HG03558 (cell line): Measurements from ENCODE around the gene CTNS.

Experiments used
- ATAC-seq: cut with Tn5 transposase; IDR thresholded peaks from one replicate; pipeline ENCODE4 v1.9.1; 2021; ENCODE audit warnings: moderate number of reproducible peaks; ENCODE audit not compliant: unreplicated experiment; ENCODE audit errors: extremely low read depth

The CTNS gene

DNA sequence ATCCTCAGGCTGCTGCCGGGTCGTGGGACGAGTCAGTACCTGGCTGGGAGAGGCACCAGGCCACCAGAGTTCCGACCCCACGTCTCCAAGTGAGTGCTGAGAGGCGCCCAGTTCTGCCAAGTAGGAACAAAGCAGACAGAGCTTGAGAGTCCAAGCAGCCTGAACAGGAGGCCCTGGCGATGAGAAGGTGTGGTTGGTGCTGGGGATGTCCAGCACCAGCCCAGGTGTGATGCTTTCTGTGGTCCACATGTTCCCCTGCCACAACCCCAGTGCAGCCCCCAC is 21.0 kb downstream of the CTNS start:
- no peak for ATAC-seq

DNA sequence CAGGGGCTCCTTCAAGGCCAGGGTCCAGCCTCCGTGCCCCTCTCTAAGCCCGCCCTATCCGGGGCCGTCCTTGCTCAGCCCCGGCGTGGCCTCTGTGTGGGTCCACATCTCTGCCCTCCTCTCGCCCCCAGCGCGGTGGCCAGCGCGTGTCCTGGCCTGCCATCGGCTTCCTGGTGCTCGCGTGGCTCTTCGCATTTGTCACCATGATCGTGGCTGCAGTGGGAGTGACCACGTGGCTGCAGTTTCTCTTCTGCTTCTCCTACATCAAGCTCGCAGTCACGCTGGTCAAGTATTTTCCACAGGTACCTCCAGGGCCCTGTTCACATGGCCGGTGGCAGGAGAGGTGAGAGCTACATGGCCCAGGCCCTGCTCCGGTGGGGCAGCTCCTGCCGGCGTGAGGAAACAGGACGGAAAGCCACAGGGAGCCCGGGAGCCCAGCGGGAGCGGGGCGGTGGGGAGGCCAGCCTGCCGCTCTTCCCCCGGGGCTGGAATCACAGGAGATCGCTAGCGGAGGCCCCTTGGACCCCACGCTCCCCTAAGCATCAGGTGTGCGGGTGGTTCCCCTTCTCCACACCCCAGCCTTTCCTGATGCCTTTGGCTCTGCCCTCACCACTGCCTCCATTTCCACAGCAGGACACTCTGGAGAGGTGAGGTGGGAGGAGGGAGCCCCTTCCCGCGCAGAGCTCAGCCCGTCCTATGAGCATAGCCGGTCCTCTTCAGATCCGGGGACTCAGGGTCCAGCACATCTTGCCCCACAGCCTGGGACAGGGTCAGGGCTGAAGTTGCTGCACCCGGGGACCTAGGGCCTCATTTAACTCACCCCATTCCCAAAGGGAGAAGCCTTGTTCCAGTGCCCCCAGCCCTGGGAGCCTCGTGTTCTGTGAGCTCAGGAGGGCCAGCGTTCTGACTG is 21.6 kb downstream of the CTNS start:
- no peak for ATAC-seq

DNA sequence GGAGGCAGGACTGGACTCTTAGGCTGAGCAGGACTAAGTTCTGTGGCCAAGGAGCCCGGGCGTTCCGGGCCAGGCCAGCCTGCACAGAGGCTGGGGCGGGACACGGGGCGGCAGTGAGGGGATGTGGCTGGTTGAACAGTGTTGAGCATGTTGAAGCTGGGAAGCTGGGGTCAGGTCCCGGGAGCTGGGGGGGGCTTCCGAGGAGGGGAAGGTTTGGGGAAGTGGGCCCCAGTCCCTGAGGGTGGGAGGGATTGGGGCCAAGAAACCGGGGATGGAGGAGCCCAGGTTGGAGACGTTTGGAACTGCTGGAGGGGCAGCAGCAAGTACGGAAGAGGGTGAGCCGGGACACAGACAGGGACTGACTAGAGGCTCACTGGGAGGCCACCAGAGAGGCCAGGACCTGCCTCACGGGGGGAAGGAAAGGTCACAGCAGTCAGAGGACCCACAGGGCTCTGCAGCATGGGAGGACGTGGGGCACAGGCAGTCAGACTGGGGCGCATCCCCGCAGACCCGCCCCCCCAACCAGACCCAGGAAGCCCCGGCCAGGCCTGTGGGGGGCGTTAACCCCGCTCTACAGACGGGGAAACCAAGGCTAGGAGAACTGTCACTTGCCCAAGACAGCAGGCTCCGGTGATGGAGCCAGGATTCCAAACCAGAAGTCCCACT is 22.4 kb downstream of the CTNS start:
- no peak for ATAC-seq

- no peak for ATAC-seq
Observed at GRCh38 chr17:3659541-3660111, 23.1 kb downstream of the CTNS start.

DNA sequence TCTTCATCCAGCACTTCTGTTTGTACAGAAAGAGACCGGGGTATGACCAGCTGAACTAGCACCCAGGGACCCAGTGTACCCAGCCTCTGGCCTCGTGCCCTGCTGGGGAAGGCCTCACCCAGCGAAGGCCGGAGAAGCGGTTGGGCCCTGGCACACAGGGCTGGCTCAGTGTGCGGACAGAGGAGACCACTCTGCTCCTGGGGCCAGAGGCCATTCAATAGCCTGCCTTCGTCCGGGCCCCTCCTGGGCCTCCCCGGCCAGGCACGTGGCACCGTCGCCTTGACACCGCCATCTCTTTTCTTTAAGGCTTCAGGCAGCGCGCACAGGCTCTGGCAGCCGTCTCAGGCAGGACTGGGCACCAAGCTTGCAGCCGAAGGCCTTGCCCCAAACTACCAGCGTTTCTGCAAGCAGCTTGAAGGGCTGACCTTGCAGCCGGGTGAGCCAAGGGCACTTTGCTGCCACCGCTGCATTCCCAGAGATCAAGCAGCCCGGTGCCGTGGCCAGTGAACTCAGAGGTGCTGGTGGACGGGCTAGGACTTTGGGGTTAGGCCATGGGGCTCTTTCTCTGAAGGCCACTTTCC is 23.8 kb downstream of the CTNS start:
- no peak for ATAC-seq

DNA sequence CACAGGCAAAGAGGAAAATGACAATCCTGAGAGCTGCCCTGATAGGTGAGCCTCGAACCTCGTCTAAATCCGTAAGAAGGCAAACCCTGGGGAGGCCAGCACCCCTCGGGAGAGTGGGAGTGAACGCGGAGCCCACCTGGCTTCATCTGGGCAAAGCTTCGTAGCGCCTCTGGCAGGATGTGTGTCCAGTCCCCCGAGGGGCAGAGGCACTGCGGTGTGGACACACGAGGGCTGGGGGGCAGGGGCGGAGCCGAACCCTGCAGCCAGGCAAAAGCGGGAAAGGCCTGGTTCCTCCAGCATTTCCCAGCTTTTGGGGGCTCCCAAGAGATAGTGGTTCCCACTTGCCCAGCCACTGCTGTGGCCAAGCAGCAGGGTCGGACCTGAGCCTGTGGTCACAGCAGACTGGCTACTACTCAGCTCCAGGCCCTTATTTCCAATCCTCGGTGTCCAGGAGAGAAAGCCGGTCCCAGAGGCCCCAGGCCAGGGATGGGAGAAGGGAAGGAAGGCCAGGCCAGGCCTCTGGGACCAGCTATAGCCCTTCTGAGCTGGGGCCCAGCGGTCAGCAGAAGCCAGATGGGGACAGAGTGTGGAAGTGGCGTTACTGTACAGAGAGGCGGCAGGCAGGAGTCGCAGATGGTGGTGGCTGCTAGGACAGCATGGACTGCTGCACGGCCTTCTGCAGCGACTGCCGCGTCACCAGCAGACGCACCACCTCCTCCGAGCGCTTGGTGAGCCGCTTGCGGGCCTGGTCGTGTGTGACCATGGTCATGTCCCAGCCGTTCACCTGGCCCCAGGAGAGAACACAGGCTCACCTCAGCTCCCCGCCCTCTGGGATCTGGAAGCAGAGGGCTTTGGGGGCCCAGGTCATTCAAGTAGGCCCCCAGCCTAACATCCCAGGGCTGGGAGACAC is 26.8 kb downstream of the CTNS start:
- no peak for ATAC-seq

DNA sequence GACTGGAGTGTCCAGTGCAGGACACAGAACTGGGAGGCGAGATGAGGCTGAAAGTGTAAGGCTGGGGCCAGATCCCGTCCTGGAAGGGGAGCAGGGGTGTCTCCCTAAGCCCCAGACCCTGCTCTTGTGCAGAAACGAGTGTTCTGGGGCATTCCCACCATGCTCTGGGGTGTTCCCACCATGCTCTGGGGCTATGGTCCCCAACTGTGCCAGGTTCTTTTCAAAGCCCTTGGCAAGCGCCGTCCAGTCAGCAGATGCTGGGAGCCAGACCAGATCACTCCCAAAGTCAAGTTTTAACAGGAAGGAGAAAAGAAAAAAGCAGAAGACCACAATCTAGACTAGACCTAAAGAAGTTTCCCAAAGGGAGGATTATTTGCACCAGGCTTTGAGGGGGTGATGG is 29.3 kb downstream of the CTNS start:
- ATAC-seq = no peak

DNA sequence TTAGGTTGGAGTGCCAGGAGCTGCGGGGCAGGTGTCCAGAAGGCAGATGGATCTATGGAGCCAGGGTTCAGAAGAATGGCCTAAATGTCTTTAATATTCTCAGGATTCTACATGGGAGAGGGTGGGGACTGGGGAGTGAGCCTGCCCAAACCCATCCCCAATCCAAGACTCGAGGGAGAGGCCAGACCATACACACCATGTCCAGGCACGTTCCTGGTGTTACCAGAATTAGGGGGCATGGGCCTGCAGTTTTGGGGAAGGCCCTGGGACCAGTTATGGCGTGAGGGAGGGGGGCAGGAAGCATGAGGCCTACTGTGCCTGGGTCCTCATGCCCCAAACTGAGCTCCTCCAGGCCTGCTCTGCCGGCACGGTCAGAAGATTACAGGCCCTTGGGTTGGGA is 30.0 kb downstream of the CTNS start:
- ATAC-seq = no peak

DNA sequence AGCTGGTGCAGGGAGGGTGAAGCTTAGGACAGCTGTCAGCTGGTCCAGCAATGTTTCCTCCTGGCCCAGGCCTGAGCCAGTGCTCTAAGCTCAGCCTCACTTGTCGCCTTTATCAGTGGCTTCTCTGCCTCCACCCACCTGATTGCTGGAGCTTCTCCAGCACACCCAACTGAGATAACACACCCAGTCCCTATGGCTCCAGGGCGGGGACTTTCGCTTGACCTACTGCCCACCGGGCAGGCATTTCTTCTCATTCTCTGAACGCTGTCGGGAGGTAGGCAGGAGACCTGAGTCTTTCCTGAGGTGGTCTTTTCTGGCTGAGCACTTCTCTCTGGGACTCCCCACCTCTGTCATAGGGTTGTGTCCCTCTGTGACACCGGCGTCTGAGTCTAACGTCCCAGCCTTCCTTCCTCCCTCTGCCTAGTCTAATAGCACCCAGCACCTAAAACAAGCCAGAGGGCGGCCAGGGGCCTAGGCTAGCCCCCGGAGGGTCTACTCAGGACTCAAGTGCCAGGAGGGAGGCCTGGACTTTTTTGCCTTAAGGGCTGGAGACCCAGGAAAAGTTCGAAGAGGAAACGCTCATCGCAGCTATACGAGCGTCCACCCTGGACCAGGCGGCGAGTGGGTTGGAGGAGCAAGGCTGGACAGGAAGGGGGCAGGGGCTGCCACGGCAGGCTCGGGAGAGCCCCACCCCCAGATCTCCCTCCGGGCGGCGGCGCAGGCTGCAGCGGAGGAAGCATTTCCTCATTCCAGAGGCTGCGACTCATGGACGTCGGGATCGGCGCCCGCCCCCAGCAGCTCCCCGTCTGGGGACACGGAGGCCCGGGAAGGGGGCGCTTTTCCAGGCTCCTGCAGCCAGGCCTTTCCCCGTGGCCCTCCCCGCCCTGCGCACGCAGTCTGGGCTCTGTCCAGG is 31.1 kb downstream of the CTNS start:
- no peak for ATAC-seq

DNA sequence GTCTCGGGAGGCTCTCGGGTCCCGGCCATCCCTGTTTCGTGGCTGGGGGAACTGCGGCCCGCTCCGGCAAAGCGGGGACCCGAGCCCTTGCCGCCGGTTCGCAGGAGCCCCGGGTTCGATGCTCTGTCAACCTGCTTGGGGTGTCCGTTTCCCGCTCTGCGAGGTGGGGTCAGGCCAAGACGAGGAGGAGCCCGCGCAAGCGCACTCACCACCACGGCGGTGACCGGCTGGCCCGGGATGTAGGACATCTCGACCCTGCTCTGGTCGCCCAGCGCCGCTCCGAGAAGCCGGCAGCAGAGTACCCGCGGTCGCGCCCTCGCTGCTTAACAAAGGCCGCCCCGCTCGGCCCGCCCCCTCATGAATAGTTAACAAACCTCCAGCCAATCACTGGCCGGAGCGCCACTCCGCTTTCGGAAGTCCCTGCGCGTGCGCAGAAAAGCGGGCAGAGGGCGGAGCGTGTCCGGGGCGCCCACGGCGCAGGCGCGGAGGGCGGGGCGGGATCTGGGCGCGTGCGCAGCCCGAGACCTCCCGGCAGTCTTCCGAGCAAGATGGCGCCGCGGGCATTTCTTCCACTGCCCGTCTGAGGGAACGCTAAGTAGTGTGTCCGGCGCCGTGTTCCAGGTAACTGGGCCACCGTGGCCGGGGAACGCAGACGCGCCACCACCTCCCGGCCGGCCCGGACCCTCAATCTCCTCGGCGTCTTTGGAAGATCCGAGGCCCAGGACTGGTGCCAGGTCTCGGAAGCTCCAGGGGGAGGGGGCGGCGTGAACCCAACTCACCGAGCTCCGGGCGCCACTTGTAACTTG is 31.9 kb downstream of the CTNS start, which contains the start of the genes EMC6 and TAX1BP3:
TSS of gene EMC6 (plus strand) at position 534 of the 806 bp plus-strand sequence. CDS start 335 bp downstream, outside the sequence.
TSS of gene TAX1BP3 (minus strand) at position 300 of the 806 bp plus-strand sequence. CDS start at position 248, 52 bp downstream.
- no peak for ATAC-seq

DNA sequence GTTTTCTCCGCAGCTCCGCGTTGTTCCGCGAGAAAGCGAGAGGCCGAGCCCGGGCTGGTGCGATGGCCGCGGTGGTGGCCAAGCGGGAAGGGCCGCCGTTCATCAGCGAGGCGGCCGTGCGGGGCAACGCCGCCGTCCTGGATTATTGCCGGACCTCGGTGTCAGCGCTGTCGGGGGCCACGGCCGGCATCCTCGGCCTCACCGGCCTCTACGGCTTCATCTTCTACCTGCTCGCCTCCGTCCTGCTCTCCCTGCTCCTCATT is 32.5 kb downstream of the CTNS start:
- ATAC-seq = no peak

DNA sequence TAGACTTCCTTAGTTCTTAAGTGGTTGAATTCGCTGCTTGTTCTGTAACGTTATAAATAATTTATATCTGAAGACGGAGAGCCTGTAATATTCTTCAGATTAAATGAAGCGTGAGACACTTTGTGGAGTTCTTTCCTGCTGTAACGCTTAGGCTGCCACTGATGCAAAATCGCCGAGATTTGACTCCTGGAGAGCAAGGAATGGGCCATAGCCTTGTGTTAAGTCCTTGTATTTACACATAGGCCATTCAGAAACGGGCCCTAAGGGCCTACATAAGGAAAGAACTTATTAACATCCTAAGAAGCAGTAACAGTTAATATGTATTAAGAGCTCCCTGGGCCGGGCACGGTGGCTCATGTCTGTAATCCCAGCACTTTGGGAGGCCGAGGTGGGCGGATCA is 33.0 kb downstream of the CTNS start:
- ATAC-seq = no peak

DNA sequence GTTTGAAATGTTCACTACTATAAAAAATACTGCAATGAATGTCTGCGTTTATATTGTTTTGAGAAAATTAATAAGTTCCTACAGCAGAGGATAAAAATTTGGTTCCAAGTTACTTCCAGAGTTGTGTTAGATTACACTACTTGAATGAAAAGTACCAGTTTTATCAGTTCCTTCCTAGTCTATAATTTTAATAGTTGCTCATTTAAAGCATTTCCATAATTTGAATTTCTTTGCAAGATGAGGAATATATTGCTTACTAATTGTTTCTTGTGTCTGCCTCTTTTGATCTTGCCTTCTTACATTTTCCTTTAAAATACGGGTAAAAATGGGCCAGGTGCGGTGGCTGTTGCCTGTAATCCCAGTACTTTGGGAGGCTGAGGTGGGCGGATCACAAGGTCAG is 36.0 kb downstream of the CTNS start:
- no peak for ATAC-seq

- no peak for ATAC-seq
Observed at GRCh38 chr17:3675886-3676285, 39.3 kb downstream of the CTNS start.

DNA sequence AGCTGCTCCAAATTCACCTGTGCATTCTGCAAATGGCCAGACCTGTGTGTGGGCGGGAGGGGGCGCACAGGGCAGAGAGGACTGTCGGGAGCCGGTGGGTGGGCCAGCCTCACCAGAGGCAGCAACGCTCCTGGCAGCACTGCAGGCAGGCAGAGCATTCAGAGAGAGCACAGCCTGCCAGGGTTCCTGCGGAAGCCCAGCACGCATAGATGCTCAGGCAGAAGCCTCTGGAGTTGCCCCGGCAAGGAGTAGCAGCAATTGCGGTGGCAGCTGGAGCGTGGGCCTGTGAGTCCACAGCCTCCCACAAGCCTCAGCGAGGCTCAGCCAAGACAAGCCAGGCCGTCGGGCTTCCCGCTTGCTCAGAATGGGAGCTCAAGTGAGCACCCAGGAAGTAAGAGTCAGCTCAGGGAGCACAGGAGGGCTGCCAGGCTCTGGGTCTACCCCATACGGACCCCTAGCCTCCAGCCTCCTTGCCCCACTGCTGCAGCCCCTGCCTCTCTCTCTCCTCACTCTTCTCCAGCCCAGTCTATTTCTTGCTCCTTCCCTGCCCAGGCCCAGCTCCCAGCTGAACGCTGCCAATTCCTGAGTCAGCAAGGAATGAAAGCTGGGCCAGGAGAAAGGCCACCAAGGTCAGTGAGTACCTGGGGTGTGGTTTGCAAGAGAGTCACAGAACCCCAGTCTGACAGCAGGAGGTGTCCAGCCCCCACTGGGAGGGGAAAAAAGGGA is 41.7 kb downstream of the CTNS start:
- no peak for ATAC-seq

DNA sequence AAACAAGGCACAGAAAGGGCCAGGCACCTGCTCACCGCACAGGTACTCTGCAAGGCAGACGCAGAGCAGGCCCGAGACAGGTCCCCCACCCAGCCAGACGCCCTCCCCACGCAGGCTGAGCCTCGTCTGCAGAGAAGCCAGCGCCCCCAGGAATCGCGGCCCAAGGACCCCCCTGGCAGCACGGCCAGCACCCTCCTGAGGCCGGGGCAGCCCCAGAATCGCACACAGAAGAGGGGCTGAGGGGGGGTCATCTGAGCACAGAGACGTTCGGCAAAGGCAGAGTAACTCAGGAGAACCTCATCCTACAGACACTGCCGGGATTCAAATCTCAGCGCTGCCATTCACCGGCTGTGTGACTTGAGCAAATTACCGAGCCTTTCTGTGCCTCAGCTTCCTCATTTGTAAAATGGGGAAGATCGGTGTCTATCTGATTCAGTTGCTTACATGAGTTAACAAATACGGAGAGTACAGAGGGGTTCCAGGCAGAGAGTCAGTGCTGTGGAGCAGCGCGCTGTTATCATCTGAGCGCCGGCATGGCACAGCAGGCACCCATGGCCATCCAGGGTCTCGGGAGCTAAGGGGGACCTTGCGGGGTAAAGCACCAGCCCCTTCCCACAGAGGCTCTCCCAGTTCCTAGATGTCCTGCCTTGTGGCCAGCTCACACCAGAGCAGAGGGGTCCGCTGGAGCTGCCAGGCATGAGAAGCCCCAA is 42.4 kb downstream of the CTNS start:
- no peak for ATAC-seq

GRCh38 chr17:3679531-3680126 is 43.1 kb downstream of the CTNS start:
- ATAC-seq = no peak
